HG03175 (cell line): ENCODE measurements around the gene IL17RC.

ENCODE experiments used
- ATAC-seq: cut with Tn5 transposase; IDR thresholded peaks from one replicate; pipeline ENCODE4 v1.9.1; 2021; ENCODE audit warnings: mild to moderate bottlenecking, moderate library complexity; ENCODE audit not compliant: unreplicated experiment

The IL17RC gene

DNA sequence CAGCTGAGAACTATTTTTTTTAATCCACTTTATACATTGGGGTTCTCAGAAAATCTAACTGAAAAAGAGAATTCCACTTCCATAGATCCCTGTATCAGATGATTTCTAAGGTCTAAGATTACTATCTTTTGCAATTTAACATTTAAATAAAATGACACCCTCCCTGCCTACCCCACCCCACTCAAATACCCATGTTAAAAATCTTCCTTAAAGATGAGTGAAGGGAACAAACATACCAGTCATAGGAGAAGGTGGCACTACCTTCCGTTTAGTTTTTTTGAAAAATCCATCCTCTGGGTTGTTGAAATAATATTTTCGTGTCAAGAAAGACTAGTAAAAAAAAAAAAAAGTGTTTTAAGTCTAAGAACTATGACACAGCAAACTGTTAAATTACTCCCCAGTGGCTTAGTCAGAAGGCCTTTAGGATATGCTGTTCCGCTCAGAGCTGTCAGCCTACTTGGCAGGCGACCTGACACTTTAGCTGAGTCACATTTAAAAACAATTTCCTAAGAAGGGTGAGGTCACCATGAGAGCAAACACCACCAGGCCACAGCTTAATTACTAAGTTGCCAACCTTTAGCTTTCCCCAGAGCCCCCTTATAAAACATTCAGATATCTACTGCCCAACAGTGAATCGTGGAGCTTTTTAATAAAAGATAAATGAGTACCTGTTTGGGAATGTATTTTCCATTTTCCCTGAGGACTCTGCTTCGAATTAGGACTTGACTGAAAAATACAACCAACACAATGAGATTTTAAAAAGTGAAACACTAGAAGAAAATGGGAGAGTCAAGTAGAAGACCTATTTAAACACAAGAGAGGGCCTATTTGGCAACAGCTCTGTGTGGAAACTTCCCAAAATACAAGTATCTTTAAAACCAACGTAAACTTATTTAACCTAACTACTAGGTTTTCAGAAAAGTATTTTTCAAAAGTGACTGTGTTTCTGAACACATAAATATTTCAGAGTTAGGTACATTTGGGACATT is 60.1 kb downstream of the IL17RC start:
- no peak for ATAC-seq

DNA sequence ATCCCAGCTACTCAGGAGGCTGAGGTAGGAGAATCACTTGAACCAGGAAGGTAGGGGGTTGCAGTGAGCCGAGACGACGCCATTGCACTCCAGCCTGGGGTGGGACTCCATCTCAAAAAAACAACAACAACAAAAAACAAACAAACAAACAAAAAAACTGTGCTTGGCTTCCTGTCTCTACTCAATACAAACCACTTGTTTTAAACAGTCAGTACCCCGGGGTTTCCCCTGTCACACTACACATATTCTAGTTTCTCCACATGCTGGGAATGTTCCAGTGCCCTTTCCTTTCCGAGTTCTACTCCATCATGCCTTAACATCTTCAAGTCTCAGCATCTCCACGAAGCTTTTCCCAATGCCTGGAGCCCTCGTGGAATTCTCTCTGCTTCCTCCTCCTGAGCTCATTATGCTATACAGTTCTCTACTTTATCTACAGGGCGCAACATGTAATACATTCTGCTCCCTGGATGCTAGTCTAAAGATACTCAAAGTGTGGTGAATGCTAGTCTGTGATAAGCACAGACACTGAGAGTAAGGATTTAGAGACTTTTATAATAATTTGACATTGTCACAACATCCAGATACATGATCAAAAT is 61.9 kb downstream of the IL17RC start:
- ATAC-seq, result no peak

DNA sequence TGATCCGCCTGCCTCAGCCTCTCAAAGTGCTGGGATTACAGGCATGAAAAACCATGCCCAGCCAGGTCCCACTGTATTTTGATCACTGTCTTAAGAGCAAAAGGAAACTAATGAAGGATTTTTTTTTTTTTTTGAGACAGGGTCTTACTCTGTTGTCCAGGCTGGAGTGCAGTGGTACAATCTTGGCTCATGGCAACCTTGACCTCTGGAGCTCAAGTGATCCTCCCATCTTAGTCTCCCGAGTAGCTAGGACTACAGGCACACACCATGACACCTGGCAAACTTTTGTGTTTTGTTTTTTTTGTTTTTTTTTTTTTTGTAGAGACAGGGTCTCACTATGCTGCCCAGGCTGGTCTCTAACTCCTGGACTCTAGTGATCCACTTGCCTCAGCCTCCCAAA is 63.4 kb downstream of the IL17RC start:
- no peak for ATAC-seq
